Spleen (tissue), 11 donors: ENCODE results near the gene SPATA1. TPM values are rescaled to one million over a fixed set of nuclear protein-coding genes. Genes with fewer than 3 reads are reported as not detected.

Source experiments
- DNase-seq: peaks from one replicate; pipeline ENCODE4 v3.0.0-alpha.2; 2020
- H3K27ac ChIP-seq, 8 donors: fragments of 200-600 bp; sonication (generic) in 7 of 8; 1 replicate in 4 of 8; 2 replicates in 4 of 8; pipeline versions ENCODE4 v1.5.0 to v1.8.0; 2016 to 2021; ENCODE audit warnings: inconsistent platforms in 4 of 8, mild to moderate bottlenecking in 4 of 8, moderate library complexity in 1 of 8
- H3K27me3 ChIP-seq, 7 donors: fragments of 200-600 bp; sonication (generic) in 6 of 7; replicated peaks in 1 of 7; 1 replicate in 4 of 7; 2 replicates in 3 of 7; pipeline versions ENCODE4 v1.5.0 to v1.8.0; 2016 to 2021; ENCODE audit warnings: inconsistent platforms in 3 of 7, mild to moderate bottlenecking in 1 of 7
- H3K36me3 ChIP-seq, 6 donors: fragments of 200-600 bp; sonication (generic) in 5 of 6; 1 replicate in 4 of 6; 2 replicates in 2 of 6; pipeline versions ENCODE4 v1.5.0 to v1.8.0; 2016 to 2021; ENCODE audit warnings: inconsistent platforms in 2 of 6
- H3K4me1 ChIP-seq, 6 donors: fragments of 200-600 bp; sonication (generic) in 5 of 6; 1 replicate in 3 of 6; 2 replicates in 3 of 6; pipeline versions ENCODE4 v1.5.0 to v1.8.0; 2016 to 2021; ENCODE audit warnings: inconsistent platforms in 3 of 6
- H3K4me3 ChIP-seq, 8 donors: fragments of 200-600 bp; sonication (generic) in 7 of 8; 1 replicate in 4 of 8; 2 replicates in 4 of 8; pipeline versions ENCODE4 v1.5.0 to v1.8.0; 2016 to 2021; ENCODE audit warnings: inconsistent platforms in 4 of 8, mild to moderate bottlenecking in 4 of 8, moderate library complexity in 2 of 8
- H3K9me3 ChIP-seq, 8 donors: fragments of 200-600 bp; sonication (generic) in 7 of 8; 1 replicate in 4 of 8; 2 replicates in 4 of 8; pipeline versions ENCODE4 v1.5.0 to v1.8.0; 2016 to 2021; ENCODE audit warnings: inconsistent platforms in 4 of 8
- POLR2A ChIP-seq, 3 donors: fragments of 450-650 bp; IDR thresholded peaks; one replicate each; pipeline ENCODE4 v1.5.1; 2017; ENCODE audit warnings: antibody characterized with exemption in 3 of 3, mild to moderate bottlenecking in 1 of 3
- POLR2AphosphoS5 ChIP-seq, 3 donors: sonication (generic); formaldehyde crosslinking; IDR thresholded peaks; one replicate each; pipeline ENCODE4 v1.5.1; 2017; ENCODE audit warnings: antibody characterized with exemption in 3 of 3
- WGBS, 5 donors: extraction: QIAGEN DNeasy Blood & Tissue Kit in 3 of 5; methylation state at CpG; one replicate each; pipeline versions ENCODE4 v1.1.5 to v1.1.7; 2013 to 2018; 5-methylcytosine and 5-hydroxymethylcytosine counted together
- intact Hi-C: fragments of 100-400 bp; cut with DNase I; formaldehyde crosslinking; loops from one replicate; pipeline ENCODE4 v1.15.0; 2023; ENCODE audit warnings: low total_unique reads
- polyA plus RNA-seq, 3 donors: library from polyadenylated mRNA; stranded (reverse); fragments of 200-250 nt; gene quantifications; one replicate each; pipeline ENCODE4 v1.2.1, GENCODE V29; 2013
- total RNA-seq, 7 donors: library from RNA; depleted of rRNA in 3 of 7; stranded (reverse); fragments of >200 nt in 3 of 7; fragmentation: NEBNext Ultra II Directional in 4 of 7; extraction: Animal tissue kit (Norgen Biotek cat#: 25700) in 4 of 7; gene quantifications; one replicate each; pipeline versions ENCODE4 v1.1.0 to v1.2.1, GENCODE V29; 2016 to 2021
- TF ChIP-seq, protein P1 (sequence below), 11 experiments: fragments of 200-600 bp in 7 of 11; fragments of 450-650 bp in 4 of 11; sonication (generic) in 4 of 11; IDR thresholded peaks in 8 of 11; conservative IDR thresholded peaks in 3 of 11; 1 replicate in 7 of 11; 2 replicates in 4 of 11; pipeline versions ENCODE4 v1.4.0 to v1.8.0; 2016 to 2021; ENCODE audit warnings: antibody characterized with exemption in 11 of 11, inconsistent platforms in 4 of 11, mild to moderate bottlenecking in 1 of 11
- donor health status: healthy with polysubstance abuse.
- donor health status: DM: no; HTN: no; CAD: no; lungs with moderate emphysema.
- donor health status: DM: no; HTN: no; CAD: no.
- donor health status: Bipolar disorder and iron deficiency.
- donor health status: healthy.
- donor health status: DM: no; HTN: no; CAD: no.
- donor health status: DM: yes; HTN: yes; CAD: no.

SPATA1 gene
- total and polyA plus RNA-seq, 10 donors = 0.67 to 3.0 (median 1.5) TPM

DNA sequence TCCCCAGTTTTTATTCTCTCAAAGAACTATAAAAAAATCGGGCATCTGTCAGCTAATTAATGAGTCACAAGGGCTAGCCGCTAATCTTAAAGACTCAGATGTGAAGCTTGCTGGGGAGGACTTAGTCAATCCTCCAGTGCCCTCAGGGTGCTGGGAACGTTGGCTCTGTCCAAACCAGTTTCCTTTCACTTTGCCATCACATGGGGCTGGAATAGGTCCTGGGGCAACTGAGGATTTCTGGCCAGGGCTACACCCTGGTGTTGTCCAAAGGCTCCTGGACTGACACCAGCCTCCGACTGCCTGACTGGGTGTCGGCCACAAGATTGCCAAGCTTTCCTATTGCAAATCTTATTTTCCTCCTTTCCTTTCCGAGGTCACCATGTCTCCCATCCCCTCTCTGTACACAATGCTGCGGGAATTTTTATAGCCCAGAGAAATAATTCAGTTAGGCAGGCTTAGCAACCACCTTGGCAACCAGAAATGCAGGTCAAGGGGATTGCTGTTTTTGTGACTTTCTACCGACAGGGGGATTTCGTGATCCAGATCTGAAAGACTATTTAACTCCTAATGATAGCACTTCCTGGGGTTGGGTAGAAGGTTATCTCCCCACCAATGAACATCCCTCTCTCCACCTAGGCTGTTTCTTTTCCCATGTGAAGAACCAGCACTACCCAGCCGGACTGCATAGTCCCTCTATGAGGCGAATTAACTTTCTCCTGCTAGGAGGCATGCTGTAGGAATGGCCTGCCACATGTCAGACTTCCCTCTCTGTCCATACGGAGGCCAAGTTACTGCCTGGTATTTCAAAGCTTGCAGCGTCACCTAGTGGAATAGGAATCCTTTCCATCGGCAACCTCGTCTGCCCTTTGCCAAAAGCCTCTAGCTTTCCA is 98.0 kb downstream of the SPATA1 start:
- Histone ChIP-seq H3K9me3 (peaks cover 0 to 46% (median 27%) of the 10 kb centered on the region in 8 donors), H3K27me3 (no peaks in the 10 kb centered on the region), H3K27ac (peak overlapping the region in 5 of 8 donors; percentile 9 to 60 (median 29)), H3K36me3 (peaks cover 0 to 7% (median 0%) of the 10 kb centered on the region in 6 donors), H3K4me3 (peak overlapping the region in 2 of 8 donors; percentile 18 to 38), H3K4me1 (no peaks in the 10 kb centered on the region)
- intact Hi-C loops = no loop called here
- no peak for DNase-seq
- 72 to 85% (median 74%) methylated on average over 15 of the region's 15 CpGs for WGBS, 5 donors
- TF ChIP-seq POLR2A (IDR thresholded peaks at IDR 0.05) = no peak
- TF ChIP-seq, protein P1, sequence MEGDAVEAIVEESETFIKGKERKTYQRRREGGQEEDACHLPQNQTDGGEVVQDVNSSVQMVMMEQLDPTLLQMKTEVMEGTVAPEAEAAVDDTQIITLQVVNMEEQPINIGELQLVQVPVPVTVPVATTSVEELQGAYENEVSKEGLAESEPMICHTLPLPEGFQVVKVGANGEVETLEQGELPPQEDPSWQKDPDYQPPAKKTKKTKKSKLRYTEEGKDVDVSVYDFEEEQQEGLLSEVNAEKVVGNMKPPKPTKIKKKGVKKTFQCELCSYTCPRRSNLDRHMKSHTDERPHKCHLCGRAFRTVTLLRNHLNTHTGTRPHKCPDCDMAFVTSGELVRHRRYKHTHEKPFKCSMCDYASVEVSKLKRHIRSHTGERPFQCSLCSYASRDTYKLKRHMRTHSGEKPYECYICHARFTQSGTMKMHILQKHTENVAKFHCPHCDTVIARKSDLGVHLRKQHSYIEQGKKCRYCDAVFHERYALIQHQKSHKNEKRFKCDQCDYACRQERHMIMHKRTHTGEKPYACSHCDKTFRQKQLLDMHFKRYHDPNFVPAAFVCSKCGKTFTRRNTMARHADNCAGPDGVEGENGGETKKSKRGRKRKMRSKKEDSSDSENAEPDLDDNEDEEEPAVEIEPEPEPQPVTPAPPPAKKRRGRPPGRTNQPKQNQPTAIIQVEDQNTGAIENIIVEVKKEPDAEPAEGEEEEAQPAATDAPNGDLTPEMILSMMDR (IDR thresholded peaks at IDR 0.05 in 8 of 11, conservative IDR thresholded peaks at IDR 0.05 in 3 of 11) = peak in 8 of 11 experiments; percentile 30 to 49 (median 44)

DNA sequence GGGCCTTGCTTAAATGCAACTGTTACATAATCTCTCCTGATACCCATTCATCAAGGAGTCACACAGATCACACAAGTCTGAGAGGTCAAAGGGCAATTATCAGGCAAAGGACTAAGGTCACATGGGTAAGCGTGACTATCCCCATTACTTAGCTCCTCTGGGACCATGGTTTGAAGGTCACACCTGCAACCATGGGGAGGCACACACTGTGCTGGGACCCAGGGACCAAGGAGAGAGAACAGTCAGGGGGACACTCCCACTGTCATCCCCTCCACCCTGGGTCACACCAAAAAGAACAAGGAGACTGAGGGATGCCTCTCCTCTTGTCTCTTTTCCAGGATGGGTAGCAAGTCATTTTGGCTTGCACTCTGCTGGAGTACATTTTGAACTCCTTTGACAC is 99.0 kb downstream of the SPATA1 start:
- TF ChIP-seq POLR2A (IDR thresholded peaks at IDR 0.05) (no peak), POLR2AphosphoS5 (IDR thresholded peaks at IDR 0.05) (no peak)
- TF ChIP-seq, protein P1 (IDR thresholded peaks at IDR 0.05 in 8 of 11, conservative IDR thresholded peaks at IDR 0.05 in 3 of 11) = no peak
- intact Hi-C loops = no loop called here
- H3K4me1 ChIP-seq = no peaks in the 10 kb centered on the region
- no peak overlapping the region for H3K4me3 ChIP-seq
- peaks cover 0 to 7% (median 0%) of the 10 kb centered on the region in 6 donors for H3K36me3 ChIP-seq
- WGBS, 5 donors = 89 to 100% (median 96%) methylated on average over 1 of the region's 1 CpG
- DNase-seq = no peak
- no peaks in the 10 kb centered on the region for H3K27me3 ChIP-seq
- H3K9me3 ChIP-seq = peaks cover 0 to 46% (median 27%) of the 10 kb centered on the region in 8 donors
- H3K27ac ChIP-seq = no peak overlapping the region

DNA sequence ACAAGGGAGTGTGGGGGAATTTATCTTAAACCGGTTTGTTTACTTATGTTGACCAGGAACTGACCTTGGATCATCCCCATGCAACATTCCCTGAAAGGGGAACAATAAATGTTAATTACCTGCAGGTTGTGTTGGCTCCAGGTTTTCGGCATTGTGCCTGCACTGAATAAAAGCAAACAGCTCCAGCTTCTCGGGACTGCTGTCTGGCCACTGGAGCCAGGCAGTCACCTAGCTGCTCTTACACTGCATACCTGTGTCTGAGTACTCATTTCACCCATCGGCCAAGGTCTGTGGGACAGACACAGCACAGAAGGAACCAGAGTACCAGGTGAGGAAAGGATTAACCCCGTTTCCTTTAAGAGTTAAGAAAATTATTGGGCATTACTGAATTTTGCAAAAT is 100.8 kb downstream of the SPATA1 start:
- intact Hi-C loops = no loop called here
- no peak overlapping the region for H3K27ac ChIP-seq
- H3K4me1 ChIP-seq = no peaks in the 10 kb centered on the region
- no peaks in the 10 kb centered on the region for H3K27me3 ChIP-seq
- TF ChIP-seq POLR2AphosphoS5 (IDR thresholded peaks at IDR 0.05) = no peak
- TF ChIP-seq, protein P1 (IDR thresholded peaks at IDR 0.05 in 8 of 11, conservative IDR thresholded peaks at IDR 0.05 in 3 of 11) = no peak
- no peak for TF ChIP-seq POLR2A (IDR thresholded peaks at IDR 0.05)
- no peak overlapping the region for H3K4me3 ChIP-seq
- no peak for DNase-seq
- peaks cover 0 to 7% (median 0%) of the 10 kb centered on the region in 6 donors for H3K36me3 ChIP-seq
- peaks cover 0 to 46% (median 27%) of the 10 kb centered on the region in 8 donors for H3K9me3 ChIP-seq
- 76 to 95% (median 82%) methylated on average over 5 of the region's 5 CpGs for WGBS, 5 donors

DNA sequence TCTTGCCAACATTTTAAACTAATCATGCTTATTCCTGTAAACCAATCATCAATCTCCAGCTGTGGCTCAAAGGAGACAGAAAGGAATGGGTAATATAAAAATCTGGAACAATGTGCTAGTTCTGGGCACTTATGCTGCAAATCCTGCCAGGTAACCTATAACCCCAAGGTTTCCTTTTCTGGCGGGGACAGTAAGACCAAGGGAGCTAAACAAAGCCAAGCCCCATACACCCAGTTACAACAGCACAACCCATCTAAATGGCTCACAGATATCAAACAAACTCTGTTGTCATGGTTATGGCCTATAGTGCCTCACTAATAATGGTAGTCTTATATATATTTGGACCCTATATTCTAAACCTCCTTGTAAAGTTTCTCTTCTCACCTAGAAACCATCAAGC is 104.9 kb downstream of the SPATA1 start:
- intact Hi-C loops = no loop called here
- no peak overlapping the region for H3K27ac ChIP-seq
- no peaks in the 10 kb centered on the region for H3K27me3 ChIP-seq
- H3K4me3 ChIP-seq = no peak overlapping the region
- no peaks in the 10 kb centered on the region for H3K36me3 ChIP-seq
- TF ChIP-seq, protein P1 (IDR thresholded peaks at IDR 0.05 in 8 of 11, conservative IDR thresholded peaks at IDR 0.05 in 3 of 11) = no peak
- no peak for TF ChIP-seq POLR2AphosphoS5 (IDR thresholded peaks at IDR 0.05)
- TF ChIP-seq POLR2A (IDR thresholded peaks at IDR 0.05) = no peak
- WGBS, 5 donors = 0 to 77% (median 45%) methylated on average over 1 of the region's 1 CpG
- peaks cover 0 to 33% (median 16%) of the 10 kb centered on the region in 8 donors for H3K9me3 ChIP-seq
- DNase-seq = no peak
- no peaks in the 10 kb centered on the region for H3K4me1 ChIP-seq
